GM23338 (cell line): ENCODE results near the gene TP73.

Experiments
- CTCF ChIP-seq, 2 experiments: fragments of 200-600 bp in 1 of 2; sonication (generic) in 1 of 2; conservative IDR thresholded peaks; 2 replicates each; pipeline versions ENCODE4 v1.5.1 to v1.6.1; 2016 to 2017; ENCODE audit warnings: antibody characterized with exemption in 2 of 2, low read depth in 2 of 2, mild to moderate bottlenecking in 2 of 2, moderate library complexity in 1 of 2
- EZH2 ChIP-seq: fragments of 200-600 bp; sonication (generic); IDR thresholded peaks from one replicate; pipeline ENCODE4 v1.8.0; 2017; ENCODE audit warnings: antibody characterized with exemption, mild to moderate bottlenecking, low read depth; ENCODE audit not compliant: unreplicated experiment
- EZH2phosphoT487 ChIP-seq: fragments of 200-600 bp; sonication (generic); IDR thresholded peaks from one replicate; pipeline ENCODE4 v1.8.1; 2018; ENCODE audit warnings: antibody characterized with exemption; ENCODE audit not compliant: unreplicated experiment
- NANOG ChIP-seq: IDR thresholded peaks from 2 replicates; pipeline ENCODE4 v1.6.1; 2016; ENCODE audit warnings: antibody characterized with exemption, borderline replicate concordance
- POLR2AphosphoS5 ChIP-seq: IDR thresholded peaks from 2 replicates; pipeline ENCODE4 v1.6.1; 2016; ENCODE audit warnings: antibody characterized with exemption, low read depth
- REST ChIP-seq: IDR thresholded peaks from one replicate; pipeline ENCODE4 v1.6.1; 2018; ENCODE audit warnings: antibody characterized with exemption; ENCODE audit not compliant: unreplicated experiment
- ZNF462 ChIP-seq: fragments of 250-450 bp; sonication (Bioruptor Pico); IDR thresholded peaks from 2 replicates; pipeline ENCODE4 v1.5.0; 2020; ENCODE audit warnings: mild to moderate bottlenecking, moderate library complexity

GRCh38 chr1:3630161-3630611, 22.1 kb upstream of the TP73 start:
- TF ChIP-seq EZH2phosphoT487 (no peak), CTCF (conservative IDR thresholded peaks at IDR 0.05; ENCODE audit: low read depth in 2 of 2) (no peak), EZH2 (no peak), POLR2AphosphoS5 (no peak), ZNF462 (CRISPR knock-in tag) (no peak), NANOG (no peak), REST (no peak)
